Mesenchymal stem cell (in vitro differentiated cells and primary cell): Measurements from ENCODE around the gene TMEM150A.
"Not testable (repeated sequence)": the region's sequence is repeated elsewhere in the genome, so short reads cannot be mapped to it uniquely, and the experiment has no call there.

Experiments used
- DNase-seq: peaks from one replicate; pipeline ENCODE4 v3.0.0-alpha.2; 2013
- H2AFZ ChIP-seq: one replicate; pipeline ENCODE4 v1.6.1; 2013; ENCODE audit warnings: low read depth, mild to moderate bottlenecking, control low read depth, inconsistent platforms, low read length, moderate library complexity
- H2AK5ac ChIP-seq: 2 replicates; pipeline ENCODE4 v1.6.1; 2013; ENCODE audit warnings: low read length, moderate library complexity, mild to moderate bottlenecking, inconsistent platforms; ENCODE audit not compliant: severe bottlenecking
- H2BK120ac ChIP-seq: one replicate; pipeline ENCODE4 v1.6.1; 2013; ENCODE audit warnings: low read depth, mild to moderate bottlenecking, inconsistent platforms, low read length, moderate library complexity
- H2BK12ac ChIP-seq, 2 experiments: one replicate each; pipeline ENCODE4 v1.6.1; 2013; ENCODE audit warnings: inconsistent platforms in 2 of 2, low read length in 2 of 2, mild to moderate bottlenecking in 2 of 2, moderate library complexity in 2 of 2, control low read depth in 1 of 2
- H2BK15ac ChIP-seq: one replicate; pipeline ENCODE4 v1.6.1; 2013; ENCODE audit warnings: mild to moderate bottlenecking, low read depth, inconsistent platforms; ENCODE audit not compliant: poor library complexity, severe bottlenecking
- H2BK5ac ChIP-seq: 2 replicates; pipeline ENCODE4 v1.6.1; 2013; ENCODE audit warnings: low read depth, mild to moderate bottlenecking, low read length, control low read depth, inconsistent platforms; ENCODE audit not compliant: poor library complexity, severe bottlenecking
- H3K14ac ChIP-seq, 2 experiments: one replicate each; pipeline ENCODE4 v1.6.1; 2013; ENCODE audit warnings: inconsistent platforms in 2 of 2, low read length in 2 of 2, control low read depth in 1 of 2, mild to moderate bottlenecking in 1 of 2, moderate library complexity in 1 of 2
- H3K18ac ChIP-seq, 2 experiments: one replicate each; pipeline ENCODE4 v1.6.1; 2013; ENCODE audit warnings: inconsistent platforms in 2 of 2, low read length in 2 of 2, control low read depth in 1 of 2, low read depth in 1 of 2, mild to moderate bottlenecking in 1 of 2
- H3K23ac ChIP-seq, 2 experiments: one replicate each; pipeline ENCODE4 v1.6.1; 2013; ENCODE audit warnings: inconsistent platforms in 2 of 2, low read length in 2 of 2, mild to moderate bottlenecking in 2 of 2, moderate library complexity in 2 of 2, control low read depth in 1 of 2
- H3K27ac ChIP-seq: 2 replicates; pipeline ENCODE4 v1.5.1; 2013; ENCODE audit warnings: mild to moderate bottlenecking, moderate library complexity, low read length, control low read depth, inconsistent platforms; ENCODE audit not compliant: poor library complexity, severe bottlenecking
- H3K27me3 ChIP-seq, 2 experiments: 2 replicates each; pipeline versions ENCODE4 v1.6.1 to v1.7.0; 2013; ENCODE audit warnings: low read length in 2 of 2, mild to moderate bottlenecking in 2 of 2, moderate library complexity in 2 of 2, control low read depth in 1 of 2, inconsistent platforms in 1 of 2; ENCODE audit not compliant: control insufficient read depth in 1 of 2, insufficient read depth in 1 of 2
- H3K36me3 ChIP-seq, 2 experiments: 2 replicates each; pipeline versions ENCODE4 v1.6.1 to v1.7.0; 2013; ENCODE audit warnings: low read length in 2 of 2, control low read depth in 1 of 2, inconsistent platforms in 1 of 2, low read depth in 1 of 2, mild to moderate bottlenecking in 1 of 2; ENCODE audit not compliant: insufficient read depth in 2 of 2, control insufficient read depth in 1 of 2
- H3K4ac ChIP-seq, 2 experiments: one replicate each; pipeline ENCODE4 v1.6.1; 2013; ENCODE audit warnings: inconsistent platforms in 2 of 2, low read length in 2 of 2, mild to moderate bottlenecking in 2 of 2, moderate library complexity in 2 of 2, control low read depth in 1 of 2, low read depth in 1 of 2
- H3K4me1 ChIP-seq: 2 replicates; pipeline ENCODE4 v1.6.1; 2013; ENCODE audit warnings: low read depth, low read length, control low read depth; ENCODE audit not compliant: control insufficient read depth, insufficient read depth
- H3K4me2 ChIP-seq: 2 replicates; pipeline ENCODE4 v1.6.1; 2013; ENCODE audit warnings: low read length, mild to moderate bottlenecking, inconsistent platforms; ENCODE audit not compliant: poor library complexity, severe bottlenecking
- H3K4me3 ChIP-seq, 2 experiments: 2 replicates each; pipeline versions ENCODE4 v1.5.1 to v1.7.0; 2013; ENCODE audit warnings: low read length in 2 of 2, mild to moderate bottlenecking in 2 of 2, control low read depth in 1 of 2, low read depth in 1 of 2; ENCODE audit not compliant: insufficient read depth in 1 of 2
- H3K79me1 ChIP-seq: replicated peaks from 2 replicates; pipeline ENCODE4 v1.6.1; 2013; ENCODE audit warnings: mild to moderate bottlenecking, control low read depth, low read length, inconsistent platforms; ENCODE audit not compliant: poor library complexity, severe bottlenecking
- H3K9ac ChIP-seq: 2 replicates; pipeline ENCODE4 v1.7.0; 2013; ENCODE audit warnings: mild to moderate bottlenecking, low read length, moderate library complexity
- H3K9me3 ChIP-seq: 2 replicates; pipeline ENCODE4 v1.7.0; 2013; ENCODE audit warnings: mild to moderate bottlenecking, low read length; ENCODE audit not compliant: control insufficient read depth
- H4K8ac ChIP-seq: one replicate; pipeline ENCODE4 v1.6.1; 2013; ENCODE audit warnings: inconsistent platforms, mild to moderate bottlenecking, low read length, moderate library complexity
- H4K91ac ChIP-seq: one replicate; pipeline ENCODE4 v1.6.1; 2013; ENCODE audit warnings: mild to moderate bottlenecking, low read length, inconsistent platforms
- WGBS: methylation state at CpG from one replicate; pipeline ENCODE4 v1.1.7; 2013; ENCODE audit warnings: mixed read lengths; 5-methylcytosine and 5-hydroxymethylcytosine counted together

The TMEM150A gene

DNA sequence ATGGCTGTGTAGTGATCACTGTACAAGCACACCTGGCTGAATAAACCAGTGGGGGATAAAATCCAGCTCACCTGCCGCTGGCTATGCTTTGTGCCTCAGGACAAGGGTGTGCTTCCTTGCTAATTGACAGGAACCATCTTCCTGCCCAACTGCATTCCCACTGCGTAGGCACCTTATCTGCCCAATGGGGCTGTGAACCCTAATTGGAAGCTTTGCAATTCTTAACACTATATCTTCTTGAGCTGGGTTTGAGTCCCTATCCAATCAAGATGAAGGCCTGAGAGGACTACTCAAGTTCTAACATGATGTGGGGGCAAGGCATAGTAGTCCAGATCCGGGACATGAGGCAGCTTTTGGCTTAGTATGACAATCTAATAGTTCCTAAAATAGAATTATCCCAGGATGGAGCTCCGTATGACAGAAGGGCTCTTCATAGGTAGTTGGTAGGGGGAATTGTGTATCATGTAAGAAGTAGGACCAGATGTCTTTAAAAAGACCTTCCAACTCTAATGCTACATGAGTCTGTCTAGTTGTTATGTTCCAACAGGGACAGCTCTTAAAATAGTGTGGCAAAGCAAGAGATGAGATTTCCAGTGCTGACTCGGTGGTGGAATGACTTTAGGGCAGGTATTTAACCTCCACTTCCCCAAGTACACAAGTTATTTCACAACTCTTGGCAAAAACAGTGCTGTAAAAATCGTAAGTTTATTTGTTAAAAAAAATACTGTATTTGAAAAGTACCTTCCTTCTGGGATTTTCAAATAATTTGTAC is 2.3 kb upstream of the TMEM150A start:
- Histone ChIP-seq H3K4me1 (peaks cover 27% of the 10 kb centered on the region), H3K4me2 (no peak overlapping the region), H3K4ac (no peak overlapping the region), H2BK12ac (no peak overlapping the region), H3K18ac (no peak overlapping the region), H4K91ac (no peak overlapping the region), H2BK120ac (no peak overlapping the region), H3K27ac (no peak overlapping the region), H4K8ac (no peak overlapping the region), H3K9me3 (no peaks in the 10 kb centered on the region), H2BK15ac (no peak overlapping the region), H2BK5ac (no peak overlapping the region), H3K36me3 (peaks cover 27 to 49% of the 10 kb centered on the region in 2 experiments), H3K23ac (no peak overlapping the region), H3K4me3 (peak overlapping the region in 1 of 2 experiments; percentile 10), H3K9ac (peak overlapping the region; percentile 2), H3K14ac (no peak overlapping the region), H3K79me1 (peaks cover 22% of the 10 kb centered on the region), H2AK5ac (peak overlapping the region; percentile 55), H3K27me3 (no peaks in the 10 kb centered on the region), H2AFZ (no peak overlapping the region)
- no peak for DNase-seq
- WGBS: 100% methylated on average over 4 of the region's 6 CpGs

DNA sequence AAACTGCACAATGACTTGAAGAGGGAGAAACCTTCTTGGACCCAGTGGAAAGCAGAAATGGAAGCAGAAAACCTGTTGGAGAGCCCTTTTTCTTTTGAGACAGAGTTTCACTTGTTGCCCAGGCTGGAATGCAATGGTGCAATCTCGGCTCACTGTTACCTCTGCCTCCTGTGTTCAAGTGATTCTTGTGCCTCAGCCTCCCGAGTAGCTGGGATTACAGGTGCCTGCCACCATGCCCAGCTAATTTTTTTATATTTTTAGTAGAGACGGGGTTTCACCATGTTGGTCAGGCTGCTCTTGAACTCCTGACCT is 1.6 kb upstream of the TMEM150A start:
- not testable (repeated sequence) for H2BK5ac ChIP-seq, H3K18ac ChIP-seq, H3K14ac ChIP-seq, H2BK120ac ChIP-seq, H2AK5ac ChIP-seq, H4K91ac ChIP-seq, H2BK12ac ChIP-seq, H4K8ac ChIP-seq, H3K4ac ChIP-seq, H3K9ac ChIP-seq, H3K9me3 ChIP-seq, DNase-seq, H3K27ac ChIP-seq, H3K4me2 ChIP-seq, H2BK15ac ChIP-seq, H3K27me3 ChIP-seq, H3K23ac ChIP-seq, H2AFZ ChIP-seq
- H3K36me3 ChIP-seq: peaks cover 28 to 52% of the 10 kb centered on the region in 2 experiments
- peaks cover 21% of the 10 kb centered on the region for H3K79me1 ChIP-seq
- peak overlapping the region in 1 of 2 experiments; percentile 99 for H3K4me3 ChIP-seq
- peaks cover 27% of the 10 kb centered on the region for H3K4me1 ChIP-seq
- WGBS: 97% methylated on average over 3 of the region's 3 CpGs

DNA sequence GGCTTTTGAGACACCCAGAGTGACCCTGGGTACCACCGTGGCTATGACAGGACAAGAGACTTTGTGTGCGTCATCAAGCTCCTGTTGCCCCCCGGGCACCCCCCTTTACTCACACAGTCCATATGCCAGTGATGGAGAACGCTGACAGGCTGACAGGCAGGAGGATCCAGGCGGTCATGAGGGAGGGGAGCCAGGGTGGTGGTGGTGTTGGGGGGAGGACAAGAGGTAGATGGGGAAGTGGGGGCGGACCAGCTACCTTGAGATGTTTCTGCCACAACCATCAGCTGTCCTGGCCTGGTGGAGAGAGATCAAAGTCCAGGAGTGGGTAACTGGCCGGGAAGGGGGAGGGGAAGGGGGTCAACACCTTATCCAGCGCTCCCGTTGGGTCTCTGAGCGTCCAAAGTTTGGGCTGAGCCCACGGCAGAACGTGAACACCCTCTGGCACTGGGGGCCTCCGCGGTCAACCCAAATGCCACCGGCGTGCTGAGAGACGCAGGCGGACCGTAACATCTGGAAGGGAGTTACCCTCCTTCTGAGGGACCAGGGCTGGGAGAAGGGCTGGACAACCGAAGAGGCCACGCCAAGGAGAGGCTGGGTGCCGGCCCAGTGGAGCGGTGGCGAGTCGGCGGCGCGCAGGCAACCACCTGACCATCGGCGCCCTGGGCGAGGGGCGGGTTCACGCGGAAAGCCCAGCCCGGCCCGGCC is 575 bp downstream of the TMEM150A start:
- Histone ChIP-seq H2BK15ac (peak overlapping the region; percentile 92), H2BK120ac (peak overlapping the region; percentile 43), H2BK5ac (no peak overlapping the region), H3K18ac (peak overlapping the region; percentile 45 to 89), H3K4me2 (peak overlapping the region; percentile 76), H3K4me3 (peak overlapping the region; percentile 86 to 99), H2BK12ac (peak overlapping the region in 1 of 2 experiments; percentile 51), H3K79me1 (peaks cover 34% of the 10 kb centered on the region), H3K4ac (peak overlapping the region; percentile 9 to 92), H3K4me1 (peaks cover 34% of the 10 kb centered on the region), H3K27me3 (no peaks in the 10 kb centered on the region), H2AFZ (peak overlapping the region; percentile 18), H2AK5ac (peak overlapping the region; percentile 28), H4K8ac (peak overlapping the region; percentile 45), H3K14ac (peak overlapping the region in 1 of 2 experiments; percentile 98), H3K9me3 (no peaks in the 10 kb centered on the region), H3K27ac (no peak overlapping the region), H3K9ac (peak overlapping the region; percentile 92), H4K91ac (peak overlapping the region; percentile 43), H3K36me3 (peaks cover 38 to 50% of the 10 kb centered on the region in 2 experiments), H3K23ac (peak overlapping the region in 1 of 2 experiments; percentile 83)
- WGBS: 10% methylated on average over 36 of the region's 36 CpGs
- DNase-seq: peak; percentile 52
